Lung (tissue), 12 donors: ENCODE measurements around the gene CITED2. TPM values are rescaled to one million over a fixed set of nuclear protein-coding genes. Genes with fewer than 3 reads are reported as not detected.

ENCODE experiments used
- ATAC-seq: fragments of 200-7000 bp; cut with Tn5 transposase; one replicate; pipeline ENCODE4 v1.9.1; 2020; ENCODE audit warnings: moderate number of reproducible peaks; ENCODE audit not compliant: insufficient read depth, low FRiP score
- DNase-seq, 3 donors: peaks; one replicate each; pipeline ENCODE4 v3.0.0-alpha.2; 2013 to 2017
- H3K27ac ChIP-seq, 2 donors: one replicate each; pipeline ENCODE4 v1.5.1; 2013; ENCODE audit warnings: mild to moderate bottlenecking in 2 of 2, moderate library complexity in 2 of 2, control low read depth in 1 of 2, inconsistent platforms in 1 of 2, low read depth in 1 of 2, low read length in 1 of 2
- H3K27me3 ChIP-seq, 3 donors: one replicate each; pipeline ENCODE4 v1.5.1; 2013; ENCODE audit warnings: low read length in 2 of 3; ENCODE audit not compliant: control insufficient read depth in 3 of 3, insufficient read depth in 3 of 3
- H3K36me3 ChIP-seq, 4 donors: one replicate each; pipeline ENCODE4 v1.5.1; 2013; ENCODE audit warnings: low read length in 4 of 4, mild to moderate bottlenecking in 1 of 4, moderate library complexity in 1 of 4; ENCODE audit not compliant: control insufficient read depth in 4 of 4, insufficient read depth in 4 of 4
- H3K4me1 ChIP-seq, 5 donors: one replicate each; pipeline ENCODE4 v1.5.1; 2013; ENCODE audit warnings: low read length in 5 of 5, mild to moderate bottlenecking in 2 of 5, moderate library complexity in 1 of 5; ENCODE audit not compliant: control insufficient read depth in 5 of 5, insufficient read depth in 5 of 5
- H3K4me3 ChIP-seq: one replicate; pipeline ENCODE4 v1.5.1; 2013; ENCODE audit warnings: mild to moderate bottlenecking, control low read depth, moderate library complexity
- H3K9ac ChIP-seq, 2 donors: one replicate each; pipeline ENCODE4 v1.5.1; 2013; ENCODE audit warnings: low read length in 2 of 2, control low read depth in 1 of 2; ENCODE audit not compliant: insufficient read depth in 1 of 2
- H3K9me3 ChIP-seq, 4 donors: one replicate each; pipeline ENCODE4 v1.5.1; 2013; ENCODE audit warnings: low read length in 3 of 4, mild to moderate bottlenecking in 1 of 4, moderate library complexity in 1 of 4; ENCODE audit not compliant: control insufficient read depth in 4 of 4, insufficient read depth in 3 of 4
- CTCF ChIP-seq: IDR thresholded peaks from 2 replicates; pipeline ENCODE4 v1.5.1; 2012; ENCODE audit warnings: mild to moderate bottlenecking; ENCODE audit errors: control extremely low read depth, extremely low read depth
- WGBS, 2 donors: extraction: QIAGEN DNeasy Blood & Tissue Kit; methylation state at CpG; one replicate each; pipeline ENCODE4 v1.1.7; 2013; 5-methylcytosine and 5-hydroxymethylcytosine counted together
- polyA plus RNA-seq, 2 donors: library from polyadenylated mRNA; stranded (reverse); fragments of 200-250 nt; gene quantifications; one replicate each; pipeline ENCODE4 v1.2.1, GENCODE V29; 2013
- total RNA-seq, 2 donors: library from RNA; depleted of rRNA in 1 of 2; stranded (reverse); fragments of >200 nt in 1 of 2; gene quantifications; one replicate each; pipeline ENCODE4 v1.2.1, GENCODE V29; 2014 to 2021
- donor health status: control.
- donor health status: control.
- donor health status: Bipolar disorder and iron deficiency.
- donor health status: healthy.
- donor health status: DM: yes; HTN: yes; CAD: no.

CITED2 gene
- total and polyA plus RNA-seq, 4 donors: 34.3 to 220 (median 118) TPM

- WGBS, 2 donors: 89 to 92% methylated on average over 4 of the region's 4 CpGs
- TF ChIP-seq CTCF: no peak
- Histone ChIP-seq H3K36me3 (no peaks in the 10 kb centered on the region), H3K9ac (no peak overlapping the region), H3K4me1 (peaks cover 0 to 3% (median 0%) of the 10 kb centered on the region in 5 donors), H3K9me3 (no peaks in the 10 kb centered on the region), H3K27ac (no peak overlapping the region), H3K4me3 (no peak overlapping the region), H3K27me3 (no peaks in the 10 kb centered on the region)
- no peak for DNase-seq
- ATAC-seq: no peak
Observed at GRCh38 chr6:139344186-139344963, 30.1 kb downstream of the CITED2 start.

- TF ChIP-seq CTCF: no peak
- DNase-seq: no peak
- Histone ChIP-seq H3K9me3 (no peaks in the 10 kb centered on the region), H3K27ac (no peak overlapping the region), H3K9ac (no peak overlapping the region), H3K4me3 (no peak overlapping the region), H3K4me1 (peaks cover 0 to 6% (median 0%) of the 10 kb centered on the region in 5 donors), H3K36me3 (no peaks in the 10 kb centered on the region), H3K27me3 (no peaks in the 10 kb centered on the region)
- 61 to 63% methylated on average over 2 of the region's 2 CpGs for WGBS, 2 donors
- no peak for ATAC-seq
Observed at GRCh38 chr6:139343052-139343750, 31.2 kb downstream of the CITED2 start.

GRCh38 chr6:139341060-139341459 is 33.4 kb downstream of the CITED2 start:
- Histone ChIP-seq H3K4me1 (peaks cover 0 to 6% (median 0%) of the 10 kb centered on the region in 5 donors), H3K9ac (no peak overlapping the region), H3K9me3 (no peaks in the 10 kb centered on the region), H3K27me3 (no peaks in the 10 kb centered on the region), H3K4me3 (no peak overlapping the region), H3K27ac (no peak overlapping the region), H3K36me3 (no peaks in the 10 kb centered on the region)
- 95% methylated on average over 2 of the region's 2 CpGs for WGBS, 2 donors
- DNase-seq: no peak
- no peak for TF ChIP-seq CTCF
- ATAC-seq: no peak
